ENCODE data around the gene PACSIN2.

GRCh38 chr22:42887523-42888507 is 127.1 kb downstream of the PACSIN2 start:
- TF ChIP-seq EZH2 (IDR thresholded peaks at IDR 0.05; ENCODE audit: insufficient read depth, poor library complexity, severe bottlenecking) (no peak), EZH2phosphoT487 (IDR thresholded peaks at IDR 0.05; ENCODE audit: insufficient read depth, low read depth) (no peak)

Data from GM23248 (cell line).